Central memory CD8-positive, alpha-beta T cell (primary cell): ENCODE measurements around the gene CDKN2B-AS1.
A peak's percentile ranks its signal among the peaks of the same experiment; 100 is the strongest.

ENCODE experiments used
- ATAC-seq: fragments of 150-1000 bp; cut with Tn5 transposase; replicated peaks from 2 replicates; pipeline ENCODE4 v1.10.0; 2022; ENCODE audit warnings: mild to moderate bottlenecking, moderate FRiP score, moderate number of reproducible peaks; ENCODE audit not compliant: poor library complexity, severe bottlenecking; ENCODE audit errors: extremely low read depth
- DNase-seq, 2 donors: peaks; one replicate each; pipeline ENCODE4 v3.0.0; 2021; ENCODE audit warnings: low spot score in 2 of 2
- H3K27ac Mint-ChIP-seq: one replicate; pipeline ENCODE4 v1.8.0; 2022; ENCODE audit warnings: low read depth, mild to moderate bottlenecking, moderate library complexity, mixed read lengths
- H3K27me3 Mint-ChIP-seq: one replicate; pipeline ENCODE4 v1.8.0; 2022; ENCODE audit warnings: mixed read lengths
- H3K36me3 Mint-ChIP-seq: one replicate; pipeline ENCODE4 v1.8.0; 2022; ENCODE audit warnings: mild to moderate bottlenecking, moderate library complexity, mixed read lengths; ENCODE audit not compliant: insufficient read depth
- H3K4me1 Mint-ChIP-seq: one replicate; pipeline ENCODE4 v1.8.0; 2022; ENCODE audit warnings: mixed read lengths
- H3K4me3 Mint-ChIP-seq: one replicate; pipeline ENCODE4 v1.8.0; 2022; ENCODE audit warnings: mild to moderate bottlenecking, moderate library complexity, mixed read lengths
- H3K9me3 Mint-ChIP-seq: one replicate; pipeline ENCODE4 v1.8.0; 2022; ENCODE audit warnings: mixed read lengths

Gene CDKN2B-AS1

GRCh38 chr9:21988056-21988990 lies 6.3 kb upstream of the CDKN2B-AS1 start:
- peaks cover 2% of the 10 kb centered on the region for H3K4me1 Mint-ChIP-seq
- H3K4me3 Mint-ChIP-seq: no peak overlapping the region
- H3K9me3 Mint-ChIP-seq: no peaks in the 10 kb centered on the region
- no peaks in the 10 kb centered on the region for H3K36me3 Mint-ChIP-seq
- DNase-seq (no peak), ATAC-seq (no peak)
- H3K27me3 Mint-ChIP-seq: peaks cover 17% of the 10 kb centered on the region
- H3K27ac Mint-ChIP-seq: no peak overlapping the region

- ATAC-seq (no peak), DNase-seq (no peak)
- no peak overlapping the region for H3K4me3 Mint-ChIP-seq
- peaks cover 6% of the 10 kb centered on the region for H3K27me3 Mint-ChIP-seq
- H3K27ac Mint-ChIP-seq: no peak overlapping the region
- H3K9me3 Mint-ChIP-seq: no peaks in the 10 kb centered on the region
- peaks cover 10% of the 10 kb centered on the region for H3K4me1 Mint-ChIP-seq
- peaks cover under 1% of the 10 kb centered on the region for H3K36me3 Mint-ChIP-seq
Observed at GRCh38 chr9:21989440-21990189, 5.0 kb upstream of the CDKN2B-AS1 start.

GRCh38 chr9:21991072-21991959 lies 3.3 kb upstream of the CDKN2B-AS1 start:
- H3K27me3 Mint-ChIP-seq: no peaks in the 10 kb centered on the region
- DNase-seq: no peak
- no peak overlapping the region for H3K4me3 Mint-ChIP-seq
- no peaks in the 10 kb centered on the region for H3K9me3 Mint-ChIP-seq
- H3K27ac Mint-ChIP-seq: no peak overlapping the region
- ATAC-seq: no peak
- H3K36me3 Mint-ChIP-seq: peaks cover 8% of the 10 kb centered on the region
- H3K4me1 Mint-ChIP-seq: peaks cover 24% of the 10 kb centered on the region

- DNase-seq: no peak
Observed at GRCh38 chr9:21993007-21993406, 1.6 kb upstream of the CDKN2B-AS1 start.

GRCh38 chr9:21993893-21994555 lies 567 bp upstream of the CDKN2B-AS1 start, which contains the start of gene CDKN2A:
Gene CDKN2A, minus strand, starts transcription at chr9:21994392.
- Mint-ChIP-seq H3K4me3 (peak within 1 kb of the TSS; percentile 96), H3K4me1 (peaks cover 26% of the 10 kb centered on the region), H3K27me3 (no peaks in the 10 kb centered on the region), H3K36me3 (peaks cover 10% of the 10 kb centered on the region), H3K9me3 (no peaks in the 10 kb centered on the region), H3K27ac (peak within 1 kb of the TSS; percentile 97)
- no peak for DNase-seq
- peak; percentile 43 for ATAC-seq

More at GRCh38 chr9:21993007-21993406, 1.6 kb upstream of the CDKN2B-AS1 start:
- Mint-ChIP-seq H3K27me3 (no peaks in the 10 kb centered on the region), H3K27ac (no peak overlapping the region), H3K4me1 (peaks cover 26% of the 10 kb centered on the region), H3K9me3 (no peaks in the 10 kb centered on the region), H3K36me3 (peaks cover 10% of the 10 kb centered on the region), H3K4me3 (peak overlapping the region; percentile 96)
- no peak for ATAC-seq

- no peaks in the 10 kb centered on the region for H3K9me3 Mint-ChIP-seq
- H3K36me3 Mint-ChIP-seq: peaks cover 10% of the 10 kb centered on the region
- H3K4me1 Mint-ChIP-seq: peaks cover 26% of the 10 kb centered on the region
- peak overlapping the region; percentile 96 for H3K4me3 Mint-ChIP-seq
- H3K27me3 Mint-ChIP-seq: no peaks in the 10 kb centered on the region
- DNase-seq (peak; percentile 61 to 79), ATAC-seq (peak; percentile 75)
- H3K27ac Mint-ChIP-seq: peak overlapping the region; percentile 97
Observed at GRCh38 chr9:21995006-21995665, 545 bp downstream of the CDKN2B-AS1 start.

GRCh38 chr9:21995666-21996398 lies 1.2 kb downstream of the CDKN2B-AS1 start:
- Mint-ChIP-seq H3K4me1 (peaks cover 26% of the 10 kb centered on the region), H3K27ac (peak overlapping the region; percentile 97), H3K4me3 (peak overlapping the region; percentile 96), H3K27me3 (peaks cover 6% of the 10 kb centered on the region), H3K36me3 (peaks cover 10% of the 10 kb centered on the region), H3K9me3 (no peaks in the 10 kb centered on the region)
- ATAC-seq (no peak), DNase-seq (no peak)

GRCh38 chr9:21996438-21996837 lies 1.8 kb downstream of the CDKN2B-AS1 start:
- Mint-ChIP-seq H3K4me1 (peaks cover 26% of the 10 kb centered on the region), H3K36me3 (peaks cover 10% of the 10 kb centered on the region), H3K27ac (peak overlapping the region; percentile 97), H3K9me3 (no peaks in the 10 kb centered on the region), H3K4me3 (peak overlapping the region; percentile 96), H3K27me3 (peaks cover 12% of the 10 kb centered on the region)
- DNase-seq: no peak
- no peak for ATAC-seq

GRCh38 chr9:21996858-21997257 lies 2.3 kb downstream of the CDKN2B-AS1 start:
- peaks cover 10% of the 10 kb centered on the region for H3K36me3 Mint-ChIP-seq
- DNase-seq (no peak), ATAC-seq (no peak)
- peak overlapping the region; percentile 15 for H3K27ac Mint-ChIP-seq
- H3K4me1 Mint-ChIP-seq: peaks cover 26% of the 10 kb centered on the region
- peaks cover 14% of the 10 kb centered on the region for H3K27me3 Mint-ChIP-seq
- H3K9me3 Mint-ChIP-seq: no peaks in the 10 kb centered on the region
- peak overlapping the region; percentile 96 for H3K4me3 Mint-ChIP-seq

- Mint-ChIP-seq H3K9me3 (no peaks in the 10 kb centered on the region), H3K4me1 (peaks cover 26% of the 10 kb centered on the region), H3K27me3 (peaks cover 14% of the 10 kb centered on the region), H3K4me3 (no peak overlapping the region), H3K36me3 (peaks cover 10% of the 10 kb centered on the region), H3K27ac (peak overlapping the region; percentile 15)
- no peak for ATAC-seq
- no peak for DNase-seq
Observed at GRCh38 chr9:21997480-21997879, 2.9 kb downstream of the CDKN2B-AS1 start.

GRCh38 chr9:21998026-21998425 lies 3.4 kb downstream of the CDKN2B-AS1 start:
- Mint-ChIP-seq H3K4me3 (no peak overlapping the region), H3K27ac (no peak overlapping the region), H3K36me3 (peaks cover 10% of the 10 kb centered on the region), H3K4me1 (peaks cover 26% of the 10 kb centered on the region), H3K27me3 (peaks cover 16% of the 10 kb centered on the region), H3K9me3 (no peaks in the 10 kb centered on the region)
- ATAC-seq (no peak), DNase-seq (no peak)
